ENCODE data around the gene C16orf86.

GRCh38 chr16:67655363-67655762 is 11.3 kb upstream of the C16orf86 start:
- TF ChIP-seq CTCF (conservative IDR thresholded peaks at IDR 0.05 in 1 of 2, IDR thresholded peaks at IDR 0.05 in 1 of 2; ENCODE audit: low read depth in 1 of 2, low read length in 2 of 2), result no peak
- TF ChIP-seq EZH2 (IDR thresholded peaks at IDR 0.05; ENCODE audit: low read length, missing control alignments), result no peak

Data from fibroblast of lung (primary cell).